Measurements from ENCODE around the gene SETD1B.
"Not testable (repeated sequence)": the region's sequence is repeated elsewhere in the genome, so short reads cannot be mapped to it uniquely, and the experiment has no call there.

Gene SETD1B

GRCh38 chr12:121781484-121781997, 22.3 kb upstream of the SETD1B start:
- no peak for DNase-seq

- no peak for DNase-seq
Observed at GRCh38 chr12:121781998-121782979, 21.5 kb upstream of the SETD1B start.

- DNase-seq: no peak
Observed at GRCh38 chr12:121783766-121784165, 20.0 kb upstream of the SETD1B start.

GRCh38 chr12:121784460-121784859, 19.3 kb upstream of the SETD1B start:
- no peak for DNase-seq

GRCh38 chr12:121786440-121786825, 17.4 kb upstream of the SETD1B start:
- no peak for DNase-seq

- DNase-seq: no peak
Observed at GRCh38 chr12:121787063-121788025, 16.5 kb upstream of the SETD1B start.

GRCh38 chr12:121788176-121788818, 15.5 kb upstream of the SETD1B start:
- DNase-seq: no peak

- DNase-seq: no peak
Observed at GRCh38 chr12:121789233-121789781, 14.5 kb upstream of the SETD1B start.

- DNase-seq: no peak
Observed at GRCh38 chr12:121789800-121790728, 13.7 kb upstream of the SETD1B start.

- DNase-seq: not testable (repeated sequence)
Observed at GRCh38 chr12:121790785-121791184, 13.0 kb upstream of the SETD1B start.

- DNase-seq: no peak
Observed at GRCh38 chr12:121791671-121792551, 11.9 kb upstream of the SETD1B start.

- DNase-seq: no peak
Observed at GRCh38 chr12:121792607-121793439, 11.0 kb upstream of the SETD1B start.

- no peak for DNase-seq
Observed at GRCh38 chr12:121793440-121793837, 10.4 kb upstream of the SETD1B start, which contains the start of gene RHOF. Gene RHOF, minus strand, starts transcription at chr12:121793688. Its CDS starts 55 bp downstream, at chr12:121793633.

- peak; percentile 82 for DNase-seq
Observed at GRCh38 chr12:121793838-121794533, 9.8 kb upstream of the SETD1B start.

- DNase-seq: no peak
Observed at GRCh38 chr12:121794534-121795033, 9.2 kb upstream of the SETD1B start.

- peak; percentile 69 for DNase-seq
Observed at GRCh38 chr12:121795034-121795968, 8.5 kb upstream of the SETD1B start.

All from NCI-H1105 treated with DMSO at 0.1 percent for 48 hours (cell line).